Limb (tissue), 2 donors: ENCODE data around the gene PFKFB4.
"Not testable (repeated sequence)": the region's sequence is repeated elsewhere in the genome, so short reads cannot be mapped to it uniquely, and the experiment has no call there.

Experiments
- DNase-seq, 2 donors: peaks; one replicate each; pipeline ENCODE4 v3.0.0-alpha.2; 2016; ENCODE audit errors: extremely low spot score in 2 of 2

The PFKFB4 gene

GRCh38 chr3:48501196-48501595 is 55.4 kb downstream of the PFKFB4 start:
- no peak for DNase-seq

GRCh38 chr3:48500656-48501055 is 55.9 kb downstream of the PFKFB4 start:
- DNase-seq, result no peak

GRCh38 chr3:48493203-48493501 is 63.5 kb downstream of the PFKFB4 start:
- no peak for DNase-seq

GRCh38 chr3:48492461-48493202 is 64.0 kb downstream of the PFKFB4 start:
- no peak for DNase-seq

GRCh38 chr3:48486952-48487351 is 69.7 kb downstream of the PFKFB4 start:
- no peak for DNase-seq

GRCh38 chr3:48482822-48483221 is 73.8 kb downstream of the PFKFB4 start:
- DNase-seq, result not testable (repeated sequence)

GRCh38 chr3:48480891-48481290 is 75.7 kb downstream of the PFKFB4 start:
- DNase-seq, result not testable (repeated sequence)

- no peak for DNase-seq
Measured at GRCh38 chr3:48478626-48479555, 77.7 kb downstream of the PFKFB4 start.

- no peak for DNase-seq
Measured at GRCh38 chr3:48477959-48478520, 78.6 kb downstream of the PFKFB4 start.

GRCh38 chr3:48476426-48477053 is 80.1 kb downstream of the PFKFB4 start:
- DNase-seq, result no peak

GRCh38 chr3:48475188-48475587 is 81.4 kb downstream of the PFKFB4 start:
- no peak for DNase-seq

GRCh38 chr3:48474619-48475018 is 82.0 kb downstream of the PFKFB4 start:
- DNase-seq, result no peak

- not testable (repeated sequence) for DNase-seq
Measured at GRCh38 chr3:48474031-48474430, 82.6 kb downstream of the PFKFB4 start.

GRCh38 chr3:48473617-48473952 is 83.0 kb downstream of the PFKFB4 start:
- DNase-seq, result no peak

GRCh38 chr3:48472923-48473616 is 83.5 kb downstream of the PFKFB4 start:
- peak; percentile 87 to 93 for DNase-seq

GRCh38 chr3:48472673-48472922 is 84.0 kb downstream of the PFKFB4 start:
- DNase-seq, result no peak

GRCh38 chr3:48470286-48470685 is 86.3 kb downstream of the PFKFB4 start:
- DNase-seq, result no peak

GRCh38 chr3:48469046-48469915 is 87.3 kb downstream of the PFKFB4 start:
- no peak for DNase-seq

- no peak for DNase-seq
Measured at GRCh38 chr3:48468329-48468731, 88.3 kb downstream of the PFKFB4 start.
